HEK293 (cell line): ENCODE data around the gene TRH.

Source experiments
- CTCF ChIA-PET: fragments of 350-600 bp; formaldehyde crosslinking; extraction: SDS; loops from one replicate; lab custom pipeline; 2021; ENCODE audit warnings: antibody characterized with exemption; lab: Yijun Ruan, JAX
- POLR2A ChIA-PET: fragments of 300-600 bp; formaldehyde crosslinking; extraction: SDS; loops from one replicate; lab custom pipeline; 2020; ENCODE audit warnings: antibody characterized with exemption, inconsistent platforms; lab: Yijun Ruan, JAX
- H3K27ac ChIP-seq: fragments of 200-500 bp; sonication (Bioruptor generic); 2 replicates; pipeline ENCODE4 v1.5.1; 2014; ENCODE audit warnings: low read depth, low read length, control low read depth, inconsistent platforms; ENCODE audit errors: extremely low read depth
- H3K36me3 ChIP-seq, 2 experiments: fragments of 200-500 bp in 1 of 2; sonication (Bioruptor generic) in 1 of 2; 1 replicate in 1 of 2; 2 replicates in 1 of 2; pipeline ENCODE4 v1.5.1; 2014 to 2017; ENCODE audit warnings: inconsistent platforms in 2 of 2, low read length in 2 of 2; ENCODE audit not compliant: control insufficient read depth in 2 of 2, insufficient read depth in 1 of 2
- H3K4me1 ChIP-seq: fragments of 200-500 bp; sonication (Bioruptor generic); 2 replicates; pipeline ENCODE4 v1.5.1; 2014; ENCODE audit warnings: mild to moderate bottlenecking, low read length, inconsistent platforms; ENCODE audit not compliant: control insufficient read depth, insufficient read depth
- H3K4me3 ChIP-seq: 2 replicates; pipeline ENCODE4 v1.5.1; 2011; ENCODE audit warnings: low read depth, mild to moderate bottlenecking, control low read depth, low read length, moderate library complexity
- H3K9me3 ChIP-seq: fragments of 200-500 bp; sonication (Bioruptor generic); 2 replicates; pipeline ENCODE4 v1.5.1; 2014; ENCODE audit warnings: low read depth, low read length, inconsistent platforms; ENCODE audit not compliant: control insufficient read depth, insufficient read depth
- AEBP2 ChIP-seq: fragments of 450-650 bp; formaldehyde crosslinking; IDR thresholded peaks from 2 replicates; pipeline ENCODE4 v1.5.1; 2016; ENCODE audit warnings: missing biosample characterization, missing genetic modification characterization, borderline replicate concordance
- BCL11A ChIP-seq: fragments of 450-650 bp; formaldehyde crosslinking; IDR thresholded peaks from 2 replicates; pipeline ENCODE4 v1.5.1; 2016; ENCODE audit warnings: low read depth, missing biosample characterization, missing genetic modification characterization
- GLIS2 ChIP-seq: fragments of 450-650 bp; formaldehyde crosslinking; IDR thresholded peaks from 2 replicates; pipeline ENCODE4 v1.5.1; 2016; ENCODE audit warnings: missing biosample characterization, missing genetic modification characterization
- HOXA7 ChIP-seq: sonication (generic); formaldehyde crosslinking; IDR thresholded peaks from 2 replicates; pipeline ENCODE4 v1.8.1; 2022; ENCODE audit warnings: missing genetic modification reagents, borderline replicate concordance
- MEIS1 ChIP-seq: sonication (generic); formaldehyde crosslinking; IDR thresholded peaks from 2 replicates; pipeline ENCODE4 v1.8.1; 2022; ENCODE audit warnings: missing genetic modification reagents, mild to moderate bottlenecking, borderline replicate concordance
- REPIN1 ChIP-seq: fragments of 450-650 bp; formaldehyde crosslinking; IDR thresholded peaks from 2 replicates; pipeline ENCODE4 v1.5.1; 2017; ENCODE audit warnings: missing biosample characterization, missing genetic modification characterization, low read depth
- YY2 ChIP-seq: fragments of 450-650 bp; formaldehyde crosslinking; IDR thresholded peaks from 2 replicates; pipeline ENCODE4 v1.5.1; 2016; ENCODE audit warnings: missing biosample characterization, missing genetic modification characterization
- ZFHX2 ChIP-seq: fragments of 450-650 bp; formaldehyde crosslinking; conservative IDR thresholded peaks from 2 replicates; pipeline ENCODE4 v1.5.1; 2016; ENCODE audit warnings: missing biosample characterization, missing genetic modification characterization
- ZFP3 ChIP-seq: fragments of 450-650 bp; formaldehyde crosslinking; IDR thresholded peaks from 2 replicates; pipeline ENCODE4 v1.5.1; 2016; ENCODE audit warnings: low read depth, missing biosample characterization, missing genetic modification characterization
- ZNF23 ChIP-seq: fragments of 450-650 bp; formaldehyde crosslinking; IDR thresholded peaks from 2 replicates; pipeline ENCODE4 v1.5.1; 2016; ENCODE audit warnings: missing biosample characterization, missing genetic modification characterization, borderline replicate concordance
- ZNF248 ChIP-seq: fragments of 450-650 bp; formaldehyde crosslinking; IDR thresholded peaks from 2 replicates; pipeline ENCODE4 v1.5.1; 2017; ENCODE audit warnings: missing biosample characterization, missing genetic modification characterization
- ZNF324 ChIP-seq: fragments of 450-650 bp; formaldehyde crosslinking; IDR thresholded peaks from 2 replicates; pipeline ENCODE4 v1.5.1; 2016; ENCODE audit warnings: missing biosample characterization, missing genetic modification characterization
- ZNF580 ChIP-seq: fragments of 450-650 bp; formaldehyde crosslinking; IDR thresholded peaks from 2 replicates; pipeline ENCODE4 v1.5.1; 2016; ENCODE audit warnings: missing biosample characterization, missing genetic modification characterization
- ZNF639 ChIP-seq: fragments of 450-650 bp; formaldehyde crosslinking; IDR thresholded peaks from 2 replicates; pipeline ENCODE4 v1.5.1; 2016; ENCODE audit warnings: missing biosample characterization, missing genetic modification characterization
- ZNF658 ChIP-seq: fragments of 450-650 bp; formaldehyde crosslinking; IDR thresholded peaks from 2 replicates; pipeline ENCODE4; 2016; ENCODE audit warnings: missing biosample characterization, missing genetic modification characterization
- ZNF76 ChIP-seq: fragments of 450-650 bp; formaldehyde crosslinking; IDR thresholded peaks from 2 replicates; pipeline ENCODE4; 2016; ENCODE audit warnings: low read depth, missing biosample characterization, missing genetic modification characterization, borderline replicate concordance
- ZNF792 ChIP-seq: fragments of 450-650 bp; formaldehyde crosslinking; IDR thresholded peaks from 2 replicates; pipeline ENCODE4 v1.5.1; 2016; ENCODE audit warnings: missing biosample characterization, missing genetic modification characterization
- TF ChIP-seq, protein P1 (sequence below): fragments of 450-650 bp; formaldehyde crosslinking; IDR thresholded peaks from 2 replicates; pipeline ENCODE4 v1.5.1; 2016; ENCODE audit warnings: missing biosample characterization, missing genetic modification characterization, borderline replicate concordance
- TF ChIP-seq, protein P2 (sequence below): fragments of 450-650 bp; formaldehyde crosslinking; IDR thresholded peaks from 2 replicates; pipeline ENCODE4 v1.5.0; 2017; ENCODE audit warnings: missing biosample characterization, missing genetic modification characterization, borderline replicate concordance

The TRH gene

GRCh38 chr3:129966876-129967275, 7.6 kb upstream of the TRH start:
- Histone ChIP-seq H3K4me3 (no peak overlapping the region), H3K4me1 (no peaks in the 10 kb centered on the region), H3K9me3 (no peaks in the 10 kb centered on the region), H3K36me3 (no peaks in the 10 kb centered on the region), H3K27ac (no peak overlapping the region)
- ChIA-PET POLR2A (no interaction called here), CTCF (interaction anchor here (0.6 kb wide), 1 partner anchor 312 kb away, joined by 3 read pairs; no protein-coding TSS in a partner anchor)
- no peak for TF ChIP-seq ZFHX2 (tag by site-specific recombination)
- no peak for TF ChIP-seq GLIS2 (tag by site-specific recombination)
- TF ChIP-seq REPIN1: no peak
- no peak for TF ChIP-seq ZNF248

DNA sequence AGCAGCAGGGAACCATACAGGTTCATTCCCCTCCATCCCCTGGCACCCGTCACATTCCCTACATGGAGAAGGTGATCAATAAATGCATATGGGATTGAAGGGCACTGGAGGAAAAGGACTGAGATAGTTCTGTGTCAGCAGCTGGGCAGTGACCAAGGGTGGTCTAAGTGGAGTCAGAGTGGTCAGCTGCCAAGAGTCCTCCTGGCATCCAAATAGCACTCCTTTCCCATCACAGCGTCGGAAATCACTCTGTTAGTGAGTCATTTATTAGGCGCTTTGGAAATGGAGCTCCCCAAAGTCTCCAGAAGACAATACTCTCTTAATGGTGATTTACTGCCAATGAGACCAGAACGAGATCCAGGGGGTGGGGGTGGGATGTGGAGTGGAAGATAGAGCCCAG, 6.8 kb upstream of the TRH start:
- no peak overlapping the region for H3K4me3 ChIP-seq
- no peak for TF ChIP-seq ZNF658 (tag by site-specific recombination)
- TF ChIP-seq, protein P1, sequence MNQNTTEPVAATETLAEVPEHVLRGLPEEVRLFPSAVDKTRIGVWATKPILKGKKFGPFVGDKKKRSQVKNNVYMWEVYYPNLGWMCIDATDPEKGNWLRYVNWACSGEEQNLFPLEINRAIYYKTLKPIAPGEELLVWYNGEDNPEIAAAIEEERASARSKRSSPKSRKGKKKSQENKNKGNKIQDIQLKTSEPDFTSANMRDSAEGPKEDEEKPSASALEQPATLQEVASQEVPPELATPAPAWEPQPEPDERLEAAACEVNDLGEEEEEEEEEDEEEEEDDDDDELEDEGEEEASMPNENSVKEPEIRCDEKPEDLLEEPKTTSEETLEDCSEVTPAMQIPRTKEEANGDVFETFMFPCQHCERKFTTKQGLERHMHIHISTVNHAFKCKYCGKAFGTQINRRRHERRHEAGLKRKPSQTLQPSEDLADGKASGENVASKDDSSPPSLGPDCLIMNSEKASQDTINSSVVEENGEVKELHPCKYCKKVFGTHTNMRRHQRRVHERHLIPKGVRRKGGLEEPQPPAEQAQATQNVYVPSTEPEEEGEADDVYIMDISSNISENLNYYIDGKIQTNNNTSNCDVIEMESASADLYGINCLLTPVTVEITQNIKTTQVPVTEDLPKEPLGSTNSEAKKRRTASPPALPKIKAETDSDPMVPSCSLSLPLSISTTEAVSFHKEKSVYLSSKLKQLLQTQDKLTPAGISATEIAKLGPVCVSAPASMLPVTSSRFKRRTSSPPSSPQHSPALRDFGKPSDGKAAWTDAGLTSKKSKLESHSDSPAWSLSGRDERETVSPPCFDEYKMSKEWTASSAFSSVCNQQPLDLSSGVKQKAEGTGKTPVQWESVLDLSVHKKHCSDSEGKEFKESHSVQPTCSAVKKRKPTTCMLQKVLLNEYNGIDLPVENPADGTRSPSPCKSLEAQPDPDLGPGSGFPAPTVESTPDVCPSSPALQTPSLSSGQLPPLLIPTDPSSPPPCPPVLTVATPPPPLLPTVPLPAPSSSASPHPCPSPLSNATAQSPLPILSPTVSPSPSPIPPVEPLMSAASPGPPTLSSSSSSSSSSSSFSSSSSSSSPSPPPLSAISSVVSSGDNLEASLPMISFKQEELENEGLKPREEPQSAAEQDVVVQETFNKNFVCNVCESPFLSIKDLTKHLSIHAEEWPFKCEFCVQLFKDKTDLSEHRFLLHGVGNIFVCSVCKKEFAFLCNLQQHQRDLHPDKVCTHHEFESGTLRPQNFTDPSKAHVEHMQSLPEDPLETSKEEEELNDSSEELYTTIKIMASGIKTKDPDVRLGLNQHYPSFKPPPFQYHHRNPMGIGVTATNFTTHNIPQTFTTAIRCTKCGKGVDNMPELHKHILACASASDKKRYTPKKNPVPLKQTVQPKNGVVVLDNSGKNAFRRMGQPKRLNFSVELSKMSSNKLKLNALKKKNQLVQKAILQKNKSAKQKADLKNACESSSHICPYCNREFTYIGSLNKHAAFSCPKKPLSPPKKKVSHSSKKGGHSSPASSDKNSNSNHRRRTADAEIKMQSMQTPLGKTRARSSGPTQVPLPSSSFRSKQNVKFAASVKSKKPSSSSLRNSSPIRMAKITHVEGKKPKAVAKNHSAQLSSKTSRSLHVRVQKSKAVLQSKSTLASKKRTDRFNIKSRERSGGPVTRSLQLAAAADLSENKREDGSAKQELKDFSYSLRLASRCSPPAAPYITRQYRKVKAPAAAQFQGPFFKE (tag by site-specific recombination): no peak
- no peak for TF ChIP-seq HOXA7
- no peak for TF ChIP-seq MEIS1
- no peak for TF ChIP-seq ZNF580 (tag by site-specific recombination)
- TF ChIP-seq, protein P2, sequence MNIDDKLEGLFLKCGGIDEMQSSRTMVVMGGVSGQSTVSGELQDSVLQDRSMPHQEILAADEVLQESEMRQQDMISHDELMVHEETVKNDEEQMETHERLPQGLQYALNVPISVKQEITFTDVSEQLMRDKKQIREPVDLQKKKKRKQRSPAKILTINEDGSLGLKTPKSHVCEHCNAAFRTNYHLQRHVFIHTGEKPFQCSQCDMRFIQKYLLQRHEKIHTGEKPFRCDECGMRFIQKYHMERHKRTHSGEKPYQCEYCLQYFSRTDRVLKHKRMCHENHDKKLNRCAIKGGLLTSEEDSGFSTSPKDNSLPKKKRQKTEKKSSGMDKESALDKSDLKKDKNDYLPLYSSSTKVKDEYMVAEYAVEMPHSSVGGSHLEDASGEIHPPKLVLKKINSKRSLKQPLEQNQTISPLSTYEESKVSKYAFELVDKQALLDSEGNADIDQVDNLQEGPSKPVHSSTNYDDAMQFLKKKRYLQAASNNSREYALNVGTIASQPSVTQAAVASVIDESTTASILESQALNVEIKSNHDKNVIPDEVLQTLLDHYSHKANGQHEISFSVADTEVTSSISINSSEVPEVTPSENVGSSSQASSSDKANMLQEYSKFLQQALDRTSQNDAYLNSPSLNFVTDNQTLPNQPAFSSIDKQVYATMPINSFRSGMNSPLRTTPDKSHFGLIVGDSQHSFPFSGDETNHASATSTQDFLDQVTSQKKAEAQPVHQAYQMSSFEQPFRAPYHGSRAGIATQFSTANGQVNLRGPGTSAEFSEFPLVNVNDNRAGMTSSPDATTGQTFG (tag by site-specific recombination): no peak
- TF ChIP-seq YY2: no peak
- TF ChIP-seq ZNF792 (tag by site-specific recombination): no peak
- TF ChIP-seq ZNF639 (tag by site-specific recombination): no peak
- TF ChIP-seq ZFP3 (tag by site-specific recombination): no peak
- TF ChIP-seq ZNF23 (tag by site-specific recombination): no peak
- no peak for TF ChIP-seq ZNF324 (tag by site-specific recombination)
- TF ChIP-seq ZNF76: no peak
- TF ChIP-seq BCL11A: no peak
- TF ChIP-seq AEBP2: no peak
- TF ChIP-seq, all 188 proteins: peak for 0
- CTCF ChIA-PET: no interaction called here

More for the DNA sequence above, 6.8 kb upstream of the TRH start:
- POLR2A ChIA-PET: no interaction called here
- no peaks in the 10 kb centered on the region for H3K9me3 ChIP-seq
- no peak overlapping the region for H3K27ac ChIP-seq
- no peaks in the 10 kb centered on the region for H3K36me3 ChIP-seq
- no peaks in the 10 kb centered on the region for H3K4me1 ChIP-seq
